Upper lobe of right lung (tissue), 1 donor: ENCODE measurements around the gene ARHGEF10L. TPM values are rescaled to one million over a fixed set of nuclear protein-coding genes. Genes with fewer than 3 reads are reported as not detected.

Experiments
- ATAC-seq: fragments of 200-7000 bp; cut with Tn5 transposase; one replicate; pipeline ENCODE4 v1.9.1; 2020; ENCODE audit warnings: mild to moderate bottlenecking, moderate library complexity
- DNase-seq: peaks from one replicate; pipeline ENCODE4 v3.0.0-alpha.2; 2020
- H3K27ac ChIP-seq: fragments of 200-600 bp; one replicate; pipeline ENCODE4 v1.8.0; 2022
- H3K27me3 ChIP-seq: fragments of 200-600 bp; one replicate; pipeline ENCODE4 v1.8.0; 2022; ENCODE audit warnings: mild to moderate bottlenecking
- H3K36me3 ChIP-seq: fragments of 200-600 bp; one replicate; pipeline ENCODE4 v1.8.0; 2022
- H3K4me1 ChIP-seq: fragments of 200-600 bp; one replicate; pipeline ENCODE4 v1.8.0; 2022
- H3K4me3 ChIP-seq: fragments of 200-600 bp; one replicate; pipeline ENCODE4 v1.8.0; 2022; ENCODE audit warnings: mild to moderate bottlenecking
- H3K9me3 ChIP-seq: fragments of 200-600 bp; one replicate; pipeline ENCODE4 v1.8.0; 2022
- CTCF ChIP-seq: fragments of 200-600 bp; IDR thresholded peaks from one replicate; pipeline ENCODE4 v1.8.0; 2022; ENCODE audit warnings: antibody characterized with exemption
- intact Hi-C: fragments of 100-400 bp; cut with DNase I; formaldehyde crosslinking; loops from one replicate; pipeline ENCODE4 v1.11.0; 2022
- total RNA-seq: library from RNA; stranded (reverse); fragmentation: NEBNext Ultra II Directional; extraction: Animal tissue kit (Norgen Biotek cat#: 25700); gene quantifications from one replicate; pipeline ENCODE4 v1.2.1, GENCODE V29; 2021
- donor health status: DM: no; HTN: yes; CAD: no; lungs with severe emphysema.

Gene ARHGEF10L
- total RNA-seq, 1 donor from 2014 or later = 34.1 TPM

- Histone ChIP-seq H3K27me3 (no peaks in the 10 kb centered on the region), H3K4me1 (peaks cover 4% of the 10 kb centered on the region), H3K27ac (no peak overlapping the region), H3K36me3 (no peaks in the 10 kb centered on the region), H3K4me3 (no peak overlapping the region), H3K9me3 (no peaks in the 10 kb centered on the region)
- no peak for TF ChIP-seq CTCF
- intact Hi-C loops = loop anchor here (10.0 kb wide), 1 partner anchor 95 kb away; no protein-coding TSS in a partner anchor
- DNase-seq = peak; percentile 63
- ATAC-seq = peak; percentile 11
Measured at GRCh38 chr1:17599954-17600300, 60.4 kb downstream of the ARHGEF10L start.

GRCh38 chr1:17600321-17600720 lies 60.8 kb downstream of the ARHGEF10L start:
- no peaks in the 10 kb centered on the region for H3K36me3 ChIP-seq
- ATAC-seq (no peak), DNase-seq (no peak)
- no peak overlapping the region for H3K27ac ChIP-seq
- H3K4me3 ChIP-seq = no peak overlapping the region
- TF ChIP-seq CTCF = no peak
- peaks cover 4% of the 10 kb centered on the region for H3K4me1 ChIP-seq
- no peaks in the 10 kb centered on the region for H3K9me3 ChIP-seq
- intact Hi-C loops = loop anchor here (10.0 kb wide), 1 partner anchor 96 kb away; no protein-coding TSS in a partner anchor
- H3K27me3 ChIP-seq = no peaks in the 10 kb centered on the region

DNA sequence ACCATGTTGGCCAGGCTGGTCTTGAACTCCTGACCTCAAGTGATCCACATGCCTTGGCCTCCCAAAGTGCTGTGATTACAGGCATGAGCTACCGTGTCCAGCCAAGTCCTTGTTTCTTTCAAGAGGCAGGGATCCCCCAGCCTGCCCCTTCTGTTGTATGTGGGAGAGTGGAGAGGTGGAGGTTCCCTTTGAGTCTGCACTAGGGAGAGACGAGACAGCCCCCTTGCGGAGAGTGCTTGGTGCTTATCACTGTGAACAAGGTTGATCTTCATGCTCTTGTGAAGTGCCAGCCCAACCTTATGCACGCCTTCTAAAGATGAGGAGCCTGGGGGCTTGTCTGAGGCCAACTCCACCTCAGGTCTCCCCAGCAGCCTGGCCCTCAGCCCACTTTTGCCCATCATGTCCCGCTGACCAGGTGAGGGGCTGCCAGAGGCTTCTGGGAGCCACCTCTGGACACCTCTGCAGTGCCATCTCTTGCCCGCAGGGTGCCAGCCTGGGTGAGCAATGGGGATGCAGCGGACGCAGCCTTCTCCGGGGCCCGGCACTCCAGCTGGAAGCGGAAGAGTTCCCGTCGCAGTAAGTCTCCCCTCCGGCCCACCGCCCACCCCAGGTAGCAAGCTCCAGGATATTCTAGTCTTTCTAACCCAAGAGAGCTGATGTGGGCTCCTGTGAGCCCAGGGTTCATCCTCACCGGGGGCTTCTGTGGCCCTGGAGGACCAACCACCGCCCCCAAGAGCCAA lies 62.3 kb downstream of the ARHGEF10L start:
- H3K36me3 ChIP-seq = no peaks in the 10 kb centered on the region
- peaks cover 16% of the 10 kb centered on the region for H3K4me1 ChIP-seq
- intact Hi-C loops = loop anchor here (10.0 kb wide), 1 partner anchor 97 kb away; no protein-coding TSS in a partner anchor
- DNase-seq (no peak), ATAC-seq (no peak)
- H3K27ac ChIP-seq = no peak overlapping the region
- H3K9me3 ChIP-seq = no peaks in the 10 kb centered on the region
- TF ChIP-seq CTCF = no peak
- H3K4me3 ChIP-seq = no peak overlapping the region
- H3K27me3 ChIP-seq = no peaks in the 10 kb centered on the region

DNA sequence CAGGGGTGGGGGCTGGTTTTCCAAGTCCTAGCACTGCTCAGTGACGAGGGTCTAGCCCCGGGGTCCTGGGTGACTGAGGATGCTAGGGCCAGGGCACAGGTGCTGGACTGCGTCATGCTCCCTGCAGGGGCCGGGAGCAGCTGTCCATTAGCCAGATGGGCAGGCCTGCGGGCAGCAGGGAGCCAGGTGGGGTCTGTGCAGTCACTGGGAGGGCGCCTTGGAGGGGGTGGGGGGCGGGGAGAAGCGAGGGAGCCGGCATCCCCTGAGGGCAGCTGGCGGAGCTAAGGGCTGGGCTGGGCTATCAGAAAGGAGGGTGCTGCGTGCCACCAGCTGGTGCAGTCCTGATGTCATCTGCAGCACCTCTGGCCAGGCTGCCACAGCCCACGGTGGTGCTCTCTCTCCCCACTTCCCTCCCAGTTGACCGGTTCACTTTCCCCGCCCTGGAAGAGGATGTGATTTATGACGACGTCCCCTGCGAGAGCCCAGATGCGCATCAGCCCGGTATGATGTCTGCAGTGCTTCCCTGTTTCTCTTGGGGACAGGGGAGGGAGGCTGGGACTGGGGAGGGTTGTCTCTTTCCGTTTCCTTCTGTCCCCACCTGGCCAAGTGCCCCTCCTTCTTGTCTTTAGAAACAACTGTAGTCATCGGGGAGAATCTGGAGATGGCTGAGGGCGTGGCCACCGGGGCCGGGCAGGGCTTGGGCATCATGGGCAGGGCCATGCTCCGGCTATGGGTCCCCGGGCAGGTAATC lies 63.8 kb downstream of the ARHGEF10L start:
- Histone ChIP-seq H3K4me3 (no peak overlapping the region), H3K27ac (no peak overlapping the region), H3K27me3 (no peaks in the 10 kb centered on the region), H3K4me1 (peaks cover 11% of the 10 kb centered on the region), H3K9me3 (no peaks in the 10 kb centered on the region), H3K36me3 (peaks cover 5% of the 10 kb centered on the region)
- no peak for ATAC-seq
- DNase-seq = no peak
- no peak for TF ChIP-seq CTCF
- intact Hi-C loops = loop anchor here (10.0 kb wide), 1 partner anchor 98 kb away; no protein-coding TSS in a partner anchor

- H3K36me3 ChIP-seq = peaks cover 6% of the 10 kb centered on the region
- peaks cover 11% of the 10 kb centered on the region for H3K4me1 ChIP-seq
- no peak for ATAC-seq
- intact Hi-C loops = loop anchor here (10.0 kb wide), 1 partner anchor 101 kb away; no protein-coding TSS in a partner anchor
- H3K27me3 ChIP-seq = no peaks in the 10 kb centered on the region
- no peak for DNase-seq
- no peak overlapping the region for H3K27ac ChIP-seq
- no peak for TF ChIP-seq CTCF
- no peak overlapping the region for H3K4me3 ChIP-seq
- no peaks in the 10 kb centered on the region for H3K9me3 ChIP-seq
Measured at GRCh38 chr1:17605582-17606344, 66.3 kb downstream of the ARHGEF10L start.
